Measurements from ENCODE around the gene MFNG. TPM values are rescaled to one million over a fixed set of nuclear protein-coding genes. Genes with fewer than 3 reads are reported as not detected.

Gene MFNG
- total RNA-seq, 1 donor from 2014 or later, result 0.83 TPM

DNA sequence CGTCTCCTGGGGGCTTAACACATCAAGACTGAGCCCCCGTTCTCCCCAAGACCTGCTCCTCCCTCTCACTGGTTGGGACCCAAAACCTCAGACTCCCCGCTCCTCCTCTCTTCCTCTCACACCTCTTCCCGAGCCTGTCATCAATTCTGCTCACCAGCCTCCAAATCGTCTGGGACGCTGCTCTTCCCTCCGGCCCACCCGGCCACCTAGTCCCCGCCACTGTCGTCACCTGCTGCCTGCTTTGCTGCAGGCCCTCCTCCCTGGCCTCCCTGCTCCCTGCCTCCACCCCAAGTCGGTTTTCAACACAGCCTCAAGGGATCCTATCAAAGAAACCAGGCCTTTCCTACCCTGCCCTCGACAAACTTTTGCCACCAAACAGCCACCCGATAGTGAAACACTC is 3.1 kb downstream of the MFNG start:
- peaks cover 13% of the 10 kb centered on the region for H3K4me1 Mint-ChIP-seq
- H3K9me3 Mint-ChIP-seq, result no peaks in the 10 kb centered on the region
- no peak overlapping the region for H3K27ac Mint-ChIP-seq

DNA sequence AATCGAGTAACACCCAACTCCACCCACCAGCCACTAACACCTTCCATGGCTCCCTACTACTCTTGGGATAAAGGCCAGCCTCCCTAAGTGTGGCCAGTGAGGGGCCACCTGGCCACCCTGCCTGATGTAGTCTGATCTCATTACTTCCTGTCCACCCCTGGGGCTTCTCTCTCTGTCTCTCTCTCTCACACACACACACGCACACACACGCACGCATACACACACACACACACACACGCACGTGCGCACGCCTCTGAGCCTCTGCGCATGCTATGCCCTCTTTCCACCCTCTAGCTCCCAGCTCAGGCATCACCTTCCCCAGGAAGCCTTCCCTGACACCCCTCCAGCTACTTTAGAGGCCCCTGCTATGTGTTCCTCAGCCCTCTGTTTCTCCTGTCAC is 3.9 kb downstream of the MFNG start:
- H3K4me1 Mint-ChIP-seq, result peaks cover 11% of the 10 kb centered on the region
- TF ChIP-seq CTCF (IDR thresholded peaks at IDR 0.05; ENCODE audit: unreplicated experiment), result no peak
- no peak overlapping the region for H3K27ac Mint-ChIP-seq
- no peaks in the 10 kb centered on the region for H3K9me3 Mint-ChIP-seq
- DNase-seq (ENCODE audit: low spot score in 2 of 2, unreplicated experiment in 2 of 2), result no peak
- peaks cover 6% of the 10 kb centered on the region for H3K27me3 Mint-ChIP-seq (ENCODE audit: low read depth)
- H3K36me3 Mint-ChIP-seq, result no peaks in the 10 kb centered on the region
- H3K4me3 Mint-ChIP-seq, result no peak overlapping the region

More for the DNA sequence above, 3.1 kb downstream of the MFNG start:
- no peak for DNase-seq (ENCODE audit: low spot score in 2 of 2, unreplicated experiment in 2 of 2)
- no peak overlapping the region for H3K4me3 Mint-ChIP-seq
- TF ChIP-seq CTCF (IDR thresholded peaks at IDR 0.05; ENCODE audit: unreplicated experiment), result no peak
- peaks cover 6% of the 10 kb centered on the region for H3K27me3 Mint-ChIP-seq (ENCODE audit: low read depth)
- no peaks in the 10 kb centered on the region for H3K36me3 Mint-ChIP-seq

- Mint-ChIP-seq H3K36me3 (no peaks in the 10 kb centered on the region), H3K27me3 (ENCODE audit: low read depth) (peaks cover 3% of the 10 kb centered on the region), H3K27ac (no peak overlapping the region), H3K9me3 (no peaks in the 10 kb centered on the region), H3K4me1 (peaks cover 2% of the 10 kb centered on the region), H3K4me3 (no peak overlapping the region)
- DNase-seq (ENCODE audit: low spot score in 2 of 2, unreplicated experiment in 2 of 2), result no peak
- no peak for TF ChIP-seq CTCF (IDR thresholded peaks at IDR 0.05; ENCODE audit: unreplicated experiment)
Measured at GRCh38 chr22:37481347-37481907, 4.8 kb downstream of the MFNG start.

GRCh38 chr22:37480387-37481346 is 5.5 kb downstream of the MFNG start:
- no peak for DNase-seq (ENCODE audit: low spot score in 2 of 2, unreplicated experiment in 2 of 2)
- Mint-ChIP-seq H3K27me3 (ENCODE audit: low read depth) (peaks cover 3% of the 10 kb centered on the region), H3K9me3 (no peaks in the 10 kb centered on the region), H3K36me3 (no peaks in the 10 kb centered on the region), H3K4me1 (peaks cover 2% of the 10 kb centered on the region), H3K4me3 (no peak overlapping the region), H3K27ac (no peak overlapping the region)
- TF ChIP-seq CTCF (IDR thresholded peaks at IDR 0.05; ENCODE audit: unreplicated experiment), result no peak

- no peak for TF ChIP-seq CTCF (IDR thresholded peaks at IDR 0.05; ENCODE audit: unreplicated experiment)
- Mint-ChIP-seq H3K9me3 (no peaks in the 10 kb centered on the region), H3K36me3 (no peaks in the 10 kb centered on the region), H3K4me3 (no peak overlapping the region), H3K4me1 (peaks cover 2% of the 10 kb centered on the region), H3K27ac (no peak overlapping the region), H3K27me3 (ENCODE audit: low read depth) (peaks cover 11% of the 10 kb centered on the region)
- no peak for DNase-seq (ENCODE audit: low spot score in 2 of 2, unreplicated experiment in 2 of 2)
Measured at GRCh38 chr22:37479196-37479595, 7.0 kb downstream of the MFNG start.

All from mesothelial cell of epicardium (in vitro differentiated cells).